ENCODE results near the gene ANKRD2.
A peak's percentile ranks its signal among the peaks of the same experiment; 100 is the strongest.

ANKRD2 gene

DNA sequence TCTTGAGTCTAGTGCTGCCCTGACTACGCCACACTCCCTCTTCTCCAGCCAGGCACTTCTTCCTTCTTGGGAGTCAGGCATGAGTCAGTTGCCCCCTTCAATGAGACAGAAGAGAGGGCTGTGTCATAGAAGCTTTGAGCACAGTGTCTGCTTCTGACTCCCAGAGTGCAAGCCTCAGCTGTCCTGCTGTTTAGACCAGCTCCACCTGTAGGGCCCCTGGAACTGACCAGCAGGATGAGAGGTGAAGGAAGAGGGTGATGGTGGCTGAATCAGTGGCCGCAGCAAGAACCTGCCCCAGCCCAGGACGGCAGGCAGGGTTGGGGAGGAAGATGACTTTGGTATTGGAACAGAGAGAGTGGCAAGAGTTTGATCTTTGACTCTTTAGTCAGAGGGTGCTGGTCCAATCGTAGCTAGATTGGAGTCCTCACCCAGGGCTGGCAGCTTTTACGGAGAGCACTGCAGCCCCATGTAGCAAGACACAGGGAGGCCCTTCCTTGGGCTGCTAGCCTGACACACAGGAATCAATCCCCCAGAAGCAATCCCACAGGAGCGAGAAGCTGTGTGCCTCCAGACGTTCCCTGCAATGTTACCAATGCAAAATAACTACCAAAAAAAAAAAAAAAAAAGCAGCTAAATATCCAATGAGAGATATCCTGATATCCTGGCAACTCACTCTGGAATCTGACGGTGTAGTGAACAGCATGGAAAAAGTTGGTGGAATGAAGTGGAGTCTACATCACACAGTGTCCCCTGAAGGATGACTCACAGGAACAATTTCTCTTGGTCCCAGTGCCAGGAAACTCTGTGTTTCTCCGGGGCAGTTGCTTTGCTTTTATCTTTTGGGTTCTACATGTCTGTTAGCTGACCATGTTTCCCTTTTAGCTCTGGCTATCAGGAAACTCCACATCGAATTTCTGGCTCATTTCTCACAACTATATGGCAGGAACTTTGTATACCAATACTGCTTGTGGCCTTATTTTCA, 23.8 kb downstream of the ANKRD2 start:
- DNase-seq (ENCODE audit: low spot score), result no peak

DNA sequence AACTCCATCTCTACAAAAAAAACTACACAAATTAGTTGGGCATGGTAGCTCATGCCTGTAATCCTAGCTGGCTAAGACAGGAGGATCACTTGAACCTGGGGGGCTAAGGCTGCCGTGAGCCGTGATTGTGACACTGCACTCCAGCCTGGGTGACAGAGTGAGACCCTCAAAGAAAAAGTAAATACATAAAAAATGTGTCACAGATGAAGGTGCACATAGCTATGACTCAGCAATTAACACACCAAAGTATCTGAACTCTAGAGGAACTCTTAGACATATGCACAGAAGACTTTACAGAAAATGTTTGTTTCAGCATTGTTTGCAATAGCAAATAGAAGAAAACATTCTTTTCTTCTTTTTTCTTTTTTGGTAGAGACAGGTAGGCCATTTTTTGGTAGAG, 25.2 kb downstream of the ANKRD2 start:
- DNase-seq (ENCODE audit: low spot score), result no peak

DNA sequence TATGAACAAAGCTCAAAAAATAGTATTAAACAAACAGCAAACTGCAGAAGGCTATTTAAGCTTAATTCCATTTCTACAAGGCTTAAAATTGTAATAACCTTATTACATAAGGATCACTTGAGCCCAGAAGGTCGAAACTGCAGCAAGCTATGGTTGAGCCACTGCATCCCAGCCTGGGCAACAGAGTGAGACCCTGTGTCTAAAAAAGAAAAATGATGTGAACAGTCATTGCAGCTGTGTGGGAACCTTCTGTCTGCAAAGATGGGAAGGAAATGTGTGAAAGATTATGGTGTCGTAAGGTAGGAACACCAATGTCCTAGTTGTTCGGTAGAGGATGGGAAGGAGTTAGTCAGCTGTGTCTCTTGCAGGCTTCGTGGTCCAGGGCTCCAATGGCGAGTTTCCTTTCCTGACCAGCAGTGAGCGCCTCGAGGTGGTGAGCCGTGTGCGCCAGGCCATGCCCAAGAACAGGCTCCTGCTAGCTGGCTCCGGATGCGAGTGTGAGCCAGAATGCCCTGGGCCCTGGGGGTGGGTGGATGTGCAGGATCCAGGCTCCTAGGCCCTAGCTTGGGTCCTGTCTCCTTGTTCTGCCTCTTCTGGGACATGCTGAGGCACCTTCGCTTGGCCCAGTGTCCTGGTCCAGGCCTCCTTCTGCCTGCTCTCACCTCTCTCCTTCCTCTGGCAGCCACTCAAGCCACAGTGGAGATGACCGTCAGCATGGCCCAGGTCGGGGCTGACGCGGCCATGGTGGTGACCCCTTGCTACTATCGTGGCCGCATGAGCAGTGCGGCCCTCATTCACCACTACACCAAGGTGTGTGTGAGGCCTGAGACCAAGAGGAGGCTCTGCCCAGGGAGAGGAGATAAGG, 26.1 kb downstream of the ANKRD2 start:
- no peak for DNase-seq (ENCODE audit: low spot score)

DNA sequence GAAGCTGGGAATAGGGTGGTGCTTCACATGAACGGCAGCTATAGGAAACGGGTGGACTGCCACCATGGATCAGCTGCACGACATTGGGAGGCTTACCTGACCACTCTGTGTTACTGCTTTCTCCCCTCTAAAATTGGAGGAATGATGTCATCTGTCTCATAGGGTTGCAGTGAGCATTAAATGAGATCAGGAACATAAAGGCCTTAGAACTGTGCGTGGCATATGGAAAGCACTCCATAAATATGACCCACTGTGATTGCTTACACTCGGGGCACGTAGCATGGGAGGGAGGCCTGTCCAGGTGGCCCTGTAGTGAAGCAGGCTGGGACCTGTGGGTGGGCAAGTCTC, 26.7 kb downstream of the ANKRD2 start:
- DNase-seq (ENCODE audit: low spot score), result no peak

DNA sequence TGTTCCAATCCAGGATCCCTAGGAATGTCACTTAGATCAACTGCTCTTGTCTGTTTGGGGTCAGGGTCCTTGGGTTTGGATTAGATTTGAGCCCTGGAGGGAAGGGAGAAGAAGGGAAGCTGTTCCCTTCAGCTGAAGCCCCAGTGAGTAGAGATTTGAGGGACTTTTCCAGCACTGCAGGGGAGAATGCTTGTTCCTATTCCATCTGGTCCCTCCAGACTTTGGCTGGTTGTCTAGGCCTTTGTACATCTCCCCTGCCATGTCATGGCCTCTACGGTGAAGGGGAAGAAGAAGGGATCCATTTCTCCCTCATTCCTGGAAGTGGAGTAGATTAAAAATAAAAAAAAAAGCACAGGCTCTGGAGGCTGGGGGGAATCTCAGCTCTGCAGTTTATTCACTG, 28.0 kb downstream of the ANKRD2 start:
- DNase-seq (ENCODE audit: low spot score), result no peak

DNA sequence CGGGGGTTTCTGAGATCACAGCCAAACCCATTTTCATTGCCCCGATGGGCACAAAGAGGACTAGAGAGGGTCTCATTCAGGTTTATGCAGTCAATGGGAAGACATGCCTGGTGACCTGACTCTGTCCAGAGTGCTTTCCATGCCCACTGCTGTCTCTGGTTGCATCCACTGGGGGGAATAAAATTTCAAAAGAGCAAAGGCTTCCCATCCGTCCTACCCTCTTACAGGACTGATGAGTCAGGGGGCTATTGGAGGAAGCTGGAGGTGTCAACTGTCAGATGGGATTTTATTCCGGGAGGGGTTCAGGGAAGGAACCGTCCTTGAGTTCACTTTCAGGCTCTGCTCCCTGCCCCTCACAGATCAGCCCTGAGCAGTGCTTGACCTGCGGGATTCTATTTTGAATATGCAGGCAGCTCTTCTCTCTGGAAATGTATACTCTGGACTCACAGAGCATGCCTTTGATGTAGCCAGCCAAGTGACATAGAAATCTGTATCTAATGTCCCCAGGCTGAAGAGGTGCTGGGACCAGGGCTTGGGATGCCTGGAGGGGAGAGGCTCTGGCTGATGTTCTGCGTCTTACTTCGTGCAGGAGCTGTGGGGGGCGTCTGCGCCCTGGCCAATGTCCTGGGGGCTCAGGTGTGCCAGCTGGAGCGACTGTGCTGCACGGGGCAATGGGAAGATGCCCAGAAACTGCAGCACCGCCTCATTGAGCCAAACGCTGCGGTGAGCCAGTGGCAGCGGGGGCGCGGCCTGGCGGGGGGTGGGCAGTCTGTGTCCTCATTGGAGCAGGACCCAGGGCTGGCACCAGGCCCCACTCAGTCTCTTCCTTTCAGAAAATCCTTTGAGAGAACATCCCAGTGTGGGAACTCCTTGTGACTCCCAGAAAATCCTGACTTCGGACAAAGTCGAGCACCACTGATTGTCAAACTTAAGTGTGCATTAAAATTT, 29.0 kb downstream of the ANKRD2 start:
- DNase-seq (ENCODE audit: low spot score), result no peak

DNA sequence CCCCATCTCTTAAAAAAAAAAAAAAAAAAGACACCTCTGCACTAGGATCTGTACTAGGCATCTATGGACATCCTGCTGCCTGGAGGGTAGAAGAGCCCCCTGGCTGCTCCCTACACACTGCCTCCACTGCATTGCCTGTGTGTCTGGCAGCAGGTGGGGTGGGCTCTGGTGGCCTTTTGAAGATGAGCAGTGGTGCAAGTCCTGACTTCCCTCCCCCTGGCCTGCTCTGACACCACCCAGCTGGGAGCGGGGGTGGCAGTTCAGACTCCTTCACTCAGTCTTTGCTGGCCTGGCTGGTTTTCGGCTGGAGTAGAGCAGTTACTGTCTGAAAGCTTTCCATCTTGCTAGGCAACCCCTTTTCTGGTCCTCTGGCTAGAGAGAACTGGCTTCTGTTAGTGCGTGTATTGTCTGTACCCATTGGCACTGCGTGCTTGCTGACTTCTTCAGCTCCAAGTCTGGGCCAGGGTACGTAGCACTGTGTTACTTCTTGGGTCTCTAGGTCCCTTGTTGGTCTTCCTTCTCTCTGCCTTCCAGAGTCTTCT, 34.6 kb downstream of the ANKRD2 start:
- no peak for DNase-seq (ENCODE audit: low spot score)

DNA sequence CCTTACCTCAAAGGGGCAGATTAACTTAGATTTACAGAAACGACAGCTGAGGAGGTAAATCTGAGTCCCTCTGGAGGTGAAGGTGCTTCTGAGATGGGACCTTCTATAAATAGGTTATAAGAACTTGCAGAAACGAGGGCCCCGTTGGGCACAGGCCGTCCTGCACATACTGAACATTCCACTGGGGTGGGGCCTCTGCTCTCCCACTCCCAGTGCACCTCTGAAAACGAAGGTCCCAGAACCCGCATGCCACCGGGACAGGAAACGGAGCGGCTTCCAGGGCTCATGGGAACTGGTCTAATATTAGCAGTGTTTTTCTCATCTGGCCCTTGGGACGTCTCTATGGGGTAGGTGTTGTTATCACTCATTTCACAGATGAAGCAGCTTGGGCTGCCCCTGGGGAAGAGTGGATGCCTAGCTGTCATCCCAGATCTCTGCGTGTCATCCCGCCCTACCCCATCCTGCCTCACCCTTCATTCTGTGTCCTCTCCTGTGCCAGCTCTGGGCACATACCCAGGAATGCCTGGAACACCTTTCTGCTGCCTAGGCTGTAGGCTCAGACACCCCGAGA, 36.5 kb downstream of the ANKRD2 start:
- DNase-seq (ENCODE audit: low spot score), result no peak

DNA sequence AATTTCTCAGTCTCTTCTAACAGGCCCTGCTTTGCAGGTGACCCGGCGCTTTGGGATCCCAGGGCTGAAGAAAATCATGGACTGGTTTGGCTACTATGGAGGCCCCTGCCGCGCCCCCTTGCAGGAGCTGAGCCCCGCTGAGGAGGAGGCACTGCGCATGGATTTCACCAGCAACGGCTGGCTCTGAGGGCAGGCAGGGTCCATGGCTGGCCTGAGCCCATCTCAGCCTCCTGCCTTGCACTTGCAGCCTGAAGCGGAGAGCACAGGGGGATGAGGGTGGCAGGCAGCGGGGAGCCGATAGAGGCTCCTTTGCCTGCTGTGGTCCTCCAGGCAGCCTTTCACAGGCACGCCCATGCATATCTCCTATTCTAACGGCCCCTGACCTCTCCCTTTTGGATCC, 38.9 kb downstream of the ANKRD2 start:
- DNase-seq (ENCODE audit: low spot score), result no peak

DNA sequence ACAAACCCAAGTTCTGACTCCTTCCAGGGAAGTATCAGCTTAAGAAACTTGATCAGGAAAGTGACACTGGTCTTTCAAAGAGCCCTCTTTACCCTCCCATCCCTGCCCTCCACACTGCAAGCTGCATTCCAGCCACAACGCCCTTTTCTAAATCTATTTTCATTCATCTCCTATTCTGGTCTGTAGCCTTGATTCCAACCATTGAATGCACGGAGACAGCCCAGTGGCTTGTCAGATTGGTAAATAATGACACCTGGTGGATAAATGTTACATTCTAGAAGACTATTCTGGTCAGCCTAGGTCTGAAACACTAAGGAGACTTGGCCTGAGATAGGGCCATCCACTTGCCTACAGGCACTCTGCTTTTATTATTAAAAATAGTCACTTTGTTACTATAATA, 39.8 kb downstream of the ANKRD2 start:
- DNase-seq (ENCODE audit: low spot score), result no peak

DNA sequence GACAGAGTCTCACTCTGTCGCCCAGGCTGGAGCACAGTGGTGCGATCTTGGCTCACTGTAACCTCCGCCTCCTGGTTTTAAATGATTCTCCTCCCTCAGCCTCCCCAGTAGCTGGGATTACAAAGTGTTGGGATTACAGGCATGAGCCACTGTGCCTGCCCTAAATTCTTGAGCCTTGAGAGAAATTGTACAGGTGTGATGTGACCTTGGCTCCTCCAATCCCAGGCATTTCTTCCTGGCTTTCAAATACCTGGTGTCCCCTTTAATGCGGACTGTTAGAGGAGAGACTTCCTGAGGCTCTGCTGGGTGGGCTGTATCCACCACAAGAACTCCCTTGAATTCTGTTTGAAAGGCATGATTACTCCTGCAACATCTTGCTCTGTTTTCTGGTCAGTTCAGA, 45.7 kb downstream of the ANKRD2 start:
- no peak for DNase-seq (ENCODE audit: low spot score)

DNA sequence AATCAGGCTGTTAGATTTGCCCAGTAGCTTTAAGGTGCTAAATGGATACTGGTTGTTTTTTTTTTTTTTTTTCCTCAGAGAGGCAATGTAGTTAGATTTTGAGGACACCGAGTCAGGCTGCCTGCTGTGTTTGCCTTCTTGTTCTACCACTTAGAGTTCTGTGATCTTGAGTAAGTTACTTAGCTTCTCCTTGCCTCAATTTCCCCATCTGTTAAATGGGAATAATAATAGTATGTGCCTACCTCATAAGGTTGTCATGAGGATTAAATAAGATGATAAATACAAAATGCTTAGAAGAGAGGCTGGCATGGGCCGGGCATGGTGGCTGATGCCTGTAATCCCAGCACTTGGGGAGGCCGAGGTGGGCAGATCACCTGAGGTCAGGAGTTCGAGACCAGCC, 46.2 kb downstream of the ANKRD2 start:
- no peak for DNase-seq (ENCODE audit: low spot score)

DNA sequence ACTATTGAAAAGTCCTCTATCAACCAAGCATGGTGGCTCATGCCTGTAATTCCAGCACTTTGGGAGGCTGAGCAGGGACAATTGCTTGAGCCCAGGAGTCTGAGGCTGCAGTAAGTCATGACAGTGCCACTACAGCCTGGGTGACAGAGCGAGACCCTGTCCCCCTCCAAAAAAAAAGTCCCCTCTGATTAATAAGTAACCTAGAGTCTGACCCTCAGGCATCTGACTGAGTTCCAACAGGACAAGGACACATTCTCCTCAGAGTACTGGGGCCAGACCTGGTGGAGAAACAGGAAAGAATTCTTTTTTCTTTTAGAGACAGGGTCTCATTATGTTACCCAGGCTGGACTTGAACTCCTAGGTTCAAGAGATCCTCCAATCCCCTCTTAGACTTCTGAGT, 50.7 kb downstream of the ANKRD2 start:
- no peak for DNase-seq (ENCODE audit: low spot score)

DNA sequence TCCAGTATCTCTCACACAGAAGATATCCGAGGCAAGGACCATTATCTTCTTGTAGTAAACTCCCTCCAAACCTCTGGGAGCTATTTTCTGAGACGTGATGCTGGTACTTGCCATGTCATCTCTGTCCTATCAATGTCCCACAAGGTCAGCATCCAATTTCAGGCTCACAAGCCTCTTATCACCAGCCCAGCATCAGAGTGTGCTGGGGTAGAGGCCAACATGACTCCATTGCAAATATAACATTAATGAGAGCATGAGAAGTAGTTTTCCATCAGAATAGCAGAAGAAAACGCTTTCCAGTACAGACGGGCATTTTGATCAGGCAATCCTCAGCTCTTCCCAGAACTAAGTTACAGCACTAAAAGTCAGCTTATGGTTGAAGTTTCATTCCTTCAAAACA, 55.2 kb downstream of the ANKRD2 start:
- no peak for DNase-seq (ENCODE audit: low spot score)

DNA sequence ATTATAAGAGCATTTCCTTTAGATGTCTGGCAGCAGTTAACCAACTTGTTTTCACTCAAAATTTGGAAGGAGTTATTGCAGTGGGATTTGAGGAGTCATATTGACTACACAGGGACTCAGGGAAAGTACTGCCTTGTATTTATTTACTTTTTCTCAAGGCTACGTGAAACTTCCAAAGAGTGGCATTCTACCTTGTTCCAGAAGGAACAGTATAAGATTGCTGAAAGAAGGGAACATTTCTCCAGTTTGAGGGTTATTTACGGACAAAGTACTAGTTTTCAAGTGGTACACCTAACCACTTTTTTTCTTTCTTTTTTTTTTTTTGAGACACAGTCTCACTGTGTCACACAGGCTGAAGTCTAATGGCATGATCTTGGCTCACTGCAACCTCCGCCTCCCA, 55.6 kb downstream of the ANKRD2 start:
- no peak for DNase-seq (ENCODE audit: low spot score)

DNA sequence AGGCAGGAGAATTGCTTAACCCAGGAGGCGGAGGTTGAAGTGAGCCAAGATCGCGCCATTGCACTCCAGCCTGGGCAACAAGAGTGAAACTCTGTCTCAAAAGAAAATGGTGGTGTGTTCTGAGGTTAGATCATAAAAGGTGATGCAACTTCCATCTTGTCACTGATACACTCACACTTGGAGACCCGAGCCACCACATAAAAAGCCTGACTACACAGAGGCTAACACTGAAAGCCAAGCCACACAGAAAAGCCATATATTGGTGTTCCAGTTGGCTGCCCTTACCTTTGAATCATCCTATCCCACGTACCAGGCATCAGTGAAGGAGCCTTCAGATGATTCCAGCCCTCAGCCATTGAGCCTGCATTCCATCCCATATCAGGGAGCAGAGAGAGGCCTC, 56.7 kb downstream of the ANKRD2 start:
- no peak for DNase-seq (ENCODE audit: low spot score)

DNA sequence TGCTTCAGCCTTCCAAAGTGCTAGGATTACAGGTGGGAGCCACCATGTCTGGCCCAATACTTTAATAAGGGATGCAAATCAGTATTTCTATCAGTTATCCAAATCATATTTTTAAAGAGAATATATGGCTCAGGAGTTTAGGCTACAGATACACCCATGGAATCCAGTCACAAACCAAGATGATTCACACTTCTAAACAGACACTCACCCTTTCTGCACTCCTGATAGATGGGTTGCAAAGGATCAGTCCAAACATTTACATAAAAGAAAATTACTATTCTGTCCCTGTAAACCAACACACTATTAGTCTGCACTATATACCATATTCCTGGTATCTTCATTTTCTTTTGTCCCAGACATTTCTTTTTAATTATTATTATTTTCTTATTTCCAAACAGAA, 58.5 kb downstream of the ANKRD2 start:
- no peak for DNase-seq (ENCODE audit: low spot score)

DNA sequence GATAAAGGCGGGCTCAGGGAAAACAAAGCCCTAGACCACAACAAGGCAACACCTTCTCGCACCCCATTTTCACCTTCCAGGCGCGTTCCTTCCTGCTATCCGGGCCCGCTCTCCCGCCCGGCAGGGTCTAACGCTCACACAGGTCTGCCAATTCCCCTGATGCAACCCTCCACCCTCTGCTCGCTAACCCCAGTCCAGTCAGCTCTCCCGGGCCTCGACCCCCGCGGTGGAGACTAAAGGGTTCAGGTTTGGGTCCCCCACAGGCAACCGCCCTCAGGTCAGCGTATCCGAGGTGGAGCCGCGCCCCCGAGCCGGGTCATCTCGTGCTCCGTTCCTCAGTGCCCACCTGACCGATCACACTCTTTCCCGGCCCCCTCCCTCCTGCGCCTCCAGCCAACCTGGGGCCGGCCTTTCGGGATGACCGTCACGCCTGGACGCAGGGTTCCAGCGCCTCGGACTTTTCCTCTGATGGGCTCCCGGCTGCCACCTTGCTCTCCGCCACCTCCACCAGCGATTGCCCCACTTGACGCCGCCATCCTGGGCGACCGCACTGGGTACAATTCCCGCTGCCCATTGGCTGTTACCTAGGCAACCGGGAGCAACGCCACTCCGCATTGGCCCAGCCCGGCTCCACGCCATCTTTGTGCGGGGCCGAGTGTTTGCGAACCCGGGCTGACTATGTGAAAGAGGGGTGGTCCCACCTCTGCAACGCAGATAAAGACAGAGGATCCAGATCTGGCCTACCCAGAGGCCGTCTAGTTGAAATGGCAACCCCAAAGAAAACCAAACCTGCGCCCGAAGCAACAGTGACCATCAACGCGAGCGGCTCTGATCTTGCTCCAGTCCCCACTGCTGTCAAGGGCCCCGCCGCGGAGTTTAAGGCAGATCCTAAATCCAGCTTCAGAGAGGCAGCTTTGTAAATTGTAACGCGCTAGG, 60.6 kb downstream of the ANKRD2 start, which contains the start of gene MORN4:
Gene MORN4 (minus strand): TSS at position 552 of the 936 bp plus-strand sequence. CDS start 13,847 bp downstream, outside the sequence.
- DNase-seq (ENCODE audit: low spot score), result peak; percentile 95

Data from CD4-positive, alpha-beta T cell treated with Interleukin-2 at 100 ng/mL for 4 hours (primary cell).